A549 (cell line): Measurements from ENCODE around the gene ADO.

Experiments
- CHD2 ChIP-seq: fragments of 150-350 bp; IDR thresholded peaks from 2 replicates; pipeline ENCODE4 v1.6.1; 2014; ENCODE audit warnings: low read length; ENCODE audit not compliant: partially characterized antibody
- HDAC2 ChIP-seq: fragments of 200-600 bp; sonication (generic); IDR thresholded peaks from 2 replicates; pipeline ENCODE4 v1.6.1; 2016
- POLR2A ChIP-seq: IDR thresholded peaks from 2 replicates; pipeline ENCODE4 v1.6.1; 2012; ENCODE audit warnings: mild to moderate bottlenecking, low read length
- RAD21 ChIP-seq, 2 experiments: fragments of >200 bp in 1 of 2; sonication (Bioruptor Twin) in 1 of 2; formaldehyde crosslinking in 1 of 2; IDR thresholded peaks in 1 of 2; conservative IDR thresholded peaks in 1 of 2; 2 replicates in 1 of 2; 3 replicates in 1 of 2; pipeline ENCODE4 v1.6.1; 2012 to 2018; ENCODE audit warnings: inconsistent platforms in 1 of 2
- SMC3 ChIP-seq: fragments of >200 bp; sonication (Bioruptor Twin); formaldehyde crosslinking; IDR thresholded peaks from 3 replicates; pipeline ENCODE4 v1.6.1; 2018; ENCODE audit warnings: inconsistent platforms
- TF ChIP-seq, protein P1 (sequence below): fragments of >200 bp; sonication (Bioruptor Twin); formaldehyde crosslinking; IDR thresholded peaks from 3 replicates; pipeline ENCODE4 v1.5.1; 2016
- TF ChIP-seq, protein P2 (sequence below): IDR thresholded peaks from 2 replicates; pipeline ENCODE4 v1.6.1; 2012
- TF ChIP-seq, protein P3 (sequence below): fragments of 150-350 bp; IDR thresholded peaks from 2 replicates; pipeline ENCODE4 v1.6.1; 2014; ENCODE audit warnings: low read depth, mild to moderate bottlenecking, low read length
- TF ChIP-seq, protein P4 (sequence below): fragments of >200 bp; sonication (Bioruptor Twin); formaldehyde crosslinking; IDR thresholded peaks from 2 replicates; pipeline ENCODE4 v1.6.1; 2016
- TF ChIP-seq, protein P5 (sequence below): fragments of >200 bp; sonication (Bioruptor Twin); formaldehyde crosslinking; IDR thresholded peaks from 3 replicates; pipeline ENCODE4 v1.6.1; 2016

DNA sequence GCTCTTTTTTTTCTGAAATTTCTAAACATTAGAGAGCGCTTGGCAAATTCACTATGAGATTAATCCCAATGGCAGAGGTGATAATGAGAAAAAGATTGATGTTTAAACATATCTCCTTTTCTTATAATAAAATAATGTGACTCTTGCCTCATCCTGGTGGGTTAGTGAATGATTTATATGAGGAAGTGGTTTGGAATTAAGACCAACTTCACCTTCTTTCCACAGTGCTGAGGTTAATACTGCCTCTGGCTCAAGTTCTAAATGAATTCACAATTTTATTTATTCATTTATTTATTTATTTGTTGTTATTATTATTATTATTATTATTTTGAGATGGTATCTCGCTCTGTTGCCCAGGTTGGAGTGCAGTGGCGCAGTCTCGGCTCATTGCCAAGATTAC, 40.5 kb upstream of the ADO start:
- TF ChIP-seq, protein P1, sequence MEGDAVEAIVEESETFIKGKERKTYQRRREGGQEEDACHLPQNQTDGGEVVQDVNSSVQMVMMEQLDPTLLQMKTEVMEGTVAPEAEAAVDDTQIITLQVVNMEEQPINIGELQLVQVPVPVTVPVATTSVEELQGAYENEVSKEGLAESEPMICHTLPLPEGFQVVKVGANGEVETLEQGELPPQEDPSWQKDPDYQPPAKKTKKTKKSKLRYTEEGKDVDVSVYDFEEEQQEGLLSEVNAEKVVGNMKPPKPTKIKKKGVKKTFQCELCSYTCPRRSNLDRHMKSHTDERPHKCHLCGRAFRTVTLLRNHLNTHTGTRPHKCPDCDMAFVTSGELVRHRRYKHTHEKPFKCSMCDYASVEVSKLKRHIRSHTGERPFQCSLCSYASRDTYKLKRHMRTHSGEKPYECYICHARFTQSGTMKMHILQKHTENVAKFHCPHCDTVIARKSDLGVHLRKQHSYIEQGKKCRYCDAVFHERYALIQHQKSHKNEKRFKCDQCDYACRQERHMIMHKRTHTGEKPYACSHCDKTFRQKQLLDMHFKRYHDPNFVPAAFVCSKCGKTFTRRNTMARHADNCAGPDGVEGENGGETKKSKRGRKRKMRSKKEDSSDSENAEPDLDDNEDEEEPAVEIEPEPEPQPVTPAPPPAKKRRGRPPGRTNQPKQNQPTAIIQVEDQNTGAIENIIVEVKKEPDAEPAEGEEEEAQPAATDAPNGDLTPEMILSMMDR = no peak
- TF ChIP-seq, protein P2, sequence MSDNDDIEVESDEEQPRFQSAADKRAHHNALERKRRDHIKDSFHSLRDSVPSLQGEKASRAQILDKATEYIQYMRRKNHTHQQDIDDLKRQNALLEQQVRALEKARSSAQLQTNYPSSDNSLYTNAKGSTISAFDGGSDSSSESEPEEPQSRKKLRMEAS = no peak
- TF ChIP-seq CHD2 = no peak
- TF ChIP-seq, protein P3, sequence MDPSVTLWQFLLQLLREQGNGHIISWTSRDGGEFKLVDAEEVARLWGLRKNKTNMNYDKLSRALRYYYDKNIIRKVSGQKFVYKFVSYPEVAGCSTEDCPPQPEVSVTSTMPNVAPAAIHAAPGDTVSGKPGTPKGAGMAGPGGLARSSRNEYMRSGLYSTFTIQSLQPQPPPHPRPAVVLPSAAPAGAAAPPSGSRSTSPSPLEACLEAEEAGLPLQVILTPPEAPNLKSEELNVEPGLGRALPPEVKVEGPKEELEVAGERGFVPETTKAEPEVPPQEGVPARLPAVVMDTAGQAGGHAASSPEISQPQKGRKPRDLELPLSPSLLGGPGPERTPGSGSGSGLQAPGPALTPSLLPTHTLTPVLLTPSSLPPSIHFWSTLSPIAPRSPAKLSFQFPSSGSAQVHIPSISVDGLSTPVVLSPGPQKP = no peak
- no peak for TF ChIP-seq RAD21 (conservative IDR thresholded peaks at IDR 0.05 in 1 of 2, IDR thresholded peaks at IDR 0.05 in 1 of 2)
- TF ChIP-seq POLR2A = no peak
- TF ChIP-seq, protein P4, sequence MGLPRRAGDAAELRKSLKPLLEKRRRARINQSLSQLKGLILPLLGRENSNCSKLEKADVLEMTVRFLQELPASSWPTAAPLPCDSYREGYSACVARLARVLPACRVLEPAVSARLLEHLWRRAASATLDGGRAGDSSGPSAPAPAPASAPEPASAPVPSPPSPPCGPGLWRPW = no peak
- TF ChIP-seq, protein P5, sequence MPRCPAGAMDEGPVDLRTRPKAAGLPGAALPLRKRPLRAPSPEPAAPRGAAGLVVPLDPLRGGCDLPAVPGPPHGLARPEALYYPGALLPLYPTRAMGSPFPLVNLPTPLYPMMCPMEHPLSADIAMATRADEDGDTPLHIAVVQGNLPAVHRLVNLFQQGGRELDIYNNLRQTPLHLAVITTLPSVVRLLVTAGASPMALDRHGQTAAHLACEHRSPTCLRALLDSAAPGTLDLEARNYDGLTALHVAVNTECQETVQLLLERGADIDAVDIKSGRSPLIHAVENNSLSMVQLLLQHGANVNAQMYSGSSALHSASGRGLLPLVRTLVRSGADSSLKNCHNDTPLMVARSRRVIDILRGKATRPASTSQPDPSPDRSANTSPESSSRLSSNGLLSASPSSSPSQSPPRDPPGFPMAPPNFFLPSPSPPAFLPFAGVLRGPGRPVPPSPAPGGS = no peak
- no peak for TF ChIP-seq HDAC2
- TF ChIP-seq SMC3 = no peak
